ENCODE data around the gene USP5. TPM values are rescaled to one million over a fixed set of nuclear protein-coding genes. Genes with fewer than 3 reads are reported as not detected.

Gene USP5
- polyA plus RNA-seq, 2 of the 4 experiments (the other 2 are of a cell fraction): 58.6 to 78.2 TPM

GRCh38 chr12:6817662-6818157 lies 34.2 kb upstream of the USP5 start:
- DNase-seq (ENCODE audit: low read depth in 1 of 2, low spot score in 1 of 2) (no peak), FAIRE-seq (no peak), ATAC-seq (no peak)
- no peak overlapping the region for H3K4me2 ChIP-seq
- TF ChIP-seq RFX5 (IDR thresholded peaks at IDR 0.05): no peak
- H3K4me1 ChIP-seq: peaks cover 12% of the 10 kb centered on the region
- CTCF ChIA-PET: interaction anchor here (1.0 to 29.8 kb wide), 3 partner anchors 7 to 64 kb away, joined by 3 to 306 read pairs (median 129); partner anchors contain the start of genes GPR162, MLF2 and P3H3
- no peaks in the 10 kb centered on the region for H3K9me3 ChIP-seq
- H3K27ac ChIP-seq: no peak overlapping the region
- WGBS (ENCODE audit: missing lambda C conversion rate): 79% methylated on average over 20 of the region's 20 CpGs
- POLR2A ChIA-PET: no interaction called here
- no peak overlapping the region for H3K4me3 ChIP-seq

GRCh38 chr12:6818222-6818621 lies 33.7 kb upstream of the USP5 start:
- FAIRE-seq: no peak
- ChIA-PET CTCF (interaction anchor here (0.6 to 29.8 kb wide), 3 partner anchors 9 to 64 kb away, joined by 3 to 306 read pairs (median 3); partner anchors contain the start of gene MLF2), POLR2A (interaction anchor here (0.6 to 1.4 kb wide), 2 partner anchors 65 to 129 kb away, joined by 5 read pairs; partner anchors contain the start of genes MLF2 and ZNF384)
- Histone ChIP-seq H3K4me1 (peaks cover 12% of the 10 kb centered on the region), H3K9me3 (no peaks in the 10 kb centered on the region), H3K4me3 (no peak overlapping the region), H3K4me2 (no peak overlapping the region), H3K27ac (no peak overlapping the region)
- 80% methylated on average over 10 of the region's 10 CpGs for WGBS (ENCODE audit: missing lambda C conversion rate)
- ATAC-seq: no peak
- DNase-seq (ENCODE audit: low read depth in 1 of 2, low spot score in 1 of 2): no peak
- TF ChIP-seq BCL3 (IDR thresholded peaks at IDR 0.05) (no peak), CBX8 (IDR thresholded peaks at IDR 0.05) (no peak), TP53 (CRISPR knock-in tag; IDR thresholded peaks at IDR 0.05) (no peak), MAX (IDR thresholded peaks at IDR 0.05) (no peak), HOXB13 (CRISPR knock-in tag; IDR thresholded peaks at IDR 0.05; ENCODE audit: low read depth) (no peak), MAZ (IDR thresholded peaks at IDR 0.05; ENCODE audit: borderline replicate concordance, low read depth, low read length) (no peak), RARB (CRISPR knock-in tag; IDR thresholded peaks at IDR 0.05) (no peak)

- Histone ChIP-seq H3K4me2 (no peak overlapping the region), H3K27ac (no peak overlapping the region), H3K4me1 (peaks cover 12% of the 10 kb centered on the region), H3K9me3 (no peaks in the 10 kb centered on the region), H3K4me3 (no peak overlapping the region)
- WGBS (ENCODE audit: missing lambda C conversion rate): 95% methylated on average over 5 of the region's 5 CpGs
- no peak for TF ChIP-seq MYC (IDR thresholded peaks at IDR 0.05; ENCODE audit: borderline replicate concordance, low read length)
- TF ChIP-seq MAX (IDR thresholded peaks at IDR 0.05): no peak
- TF ChIP-seq MAFK (IDR thresholded peaks at IDR 0.05; ENCODE audit: partially characterized antibody): no peak
- no peak for TF ChIP-seq REST (IDR thresholded peaks at IDR 0.05)
- TF ChIP-seq TFCP2L1 (CRISPR knock-in tag; IDR thresholded peaks at IDR 0.05): no peak
- TF ChIP-seq RNF2 (IDR thresholded peaks at IDR 0.05; ENCODE audit: borderline replicate concordance, low read depth): no peak
- TF ChIP-seq RFX5 (IDR thresholded peaks at IDR 0.05): no peak
- no peak for TF ChIP-seq RCOR1 (IDR thresholded peaks at IDR 0.05; ENCODE audit: low read depth, low read length)
- no peak for TF ChIP-seq EHMT2 (IDR thresholded peaks at IDR 0.05; ENCODE audit: low read depth)
- TF ChIP-seq ZSCAN20 (CRISPR knock-in tag; IDR thresholded peaks at IDR 0.05): no peak
- TF ChIP-seq NFE2L2 (conservative IDR thresholded peaks at IDR 0.05; ENCODE audit: low read length): no peak
- no peak for TF ChIP-seq HMGXB4 (CRISPR knock-in tag; IDR thresholded peaks at IDR 0.05; ENCODE audit: borderline replicate concordance)
- no peak for TF ChIP-seq CEBPB (IDR thresholded peaks at IDR 0.05)
- no peak for TF ChIP-seq SMC3 (IDR thresholded peaks at IDR 0.05)
- no peak for TF ChIP-seq CTCF (IDR thresholded peaks at IDR 0.05)
- POLR2A ChIA-PET: interaction anchor here (0.6 to 1.4 kb wide), 2 partner anchors 66 to 130 kb away, joined by 5 read pairs; partner anchors contain the start of genes MLF2 and ZNF384
- DNase-seq (ENCODE audit: low read depth in 1 of 2, low spot score in 1 of 2) (no peak), FAIRE-seq (no peak), ATAC-seq (no peak)
- CTCF ChIA-PET: interaction anchor here (0.6 to 29.8 kb wide), 4 partner anchors 9 to 65 kb away, joined by 3 to 306 read pairs (median 3); partner anchors contain the start of gene MLF2
These were observed 33.3 kb upstream of the USP5 start for GRCh38 chr12:6818645-6819044.

All from A549 (cell line).